ENCODE data around the gene MTTP.

GRCh38 chr4:99636422-99636821 is 61.8 kb downstream of the MTTP start:
- TF ChIP-seq YY1 (IDR thresholded peaks at IDR 0.05; ENCODE audit: extremely low read depth, insufficient replicate concordance, low read depth, low read length) (no peak), CTCF (IDR thresholded peaks at IDR 0.05 in 2 of 3, conservative IDR thresholded peaks at IDR 0.05 in 1 of 3; ENCODE audit: borderline replicate concordance in 1 of 3, insufficient read depth in 1 of 3, low read depth in 2 of 3, low read length in 2 of 3) (no peak), POLR2A (IDR thresholded peaks at IDR 0.05; ENCODE audit: borderline replicate concordance, extremely low read depth, insufficient read depth, insufficient read length) (no peak), SP1 (IDR thresholded peaks at IDR 0.05; ENCODE audit: low read depth) (no peak), EZH2 (IDR thresholded peaks at IDR 0.05) (no peak), REST (IDR thresholded peaks at IDR 0.05; ENCODE audit: low read depth) (no peak)

Measured in HCT116 (cell line).